GM18502 (cell line): ENCODE results near the gene MAST4.

ENCODE experiments used
- ATAC-seq: cut with Tn5 transposase; IDR thresholded peaks from one replicate; pipeline ENCODE4 v1.9.1; 2021; ENCODE audit warnings: mild to moderate bottlenecking; ENCODE audit not compliant: unreplicated experiment, poor library complexity

The MAST4 gene

DNA sequence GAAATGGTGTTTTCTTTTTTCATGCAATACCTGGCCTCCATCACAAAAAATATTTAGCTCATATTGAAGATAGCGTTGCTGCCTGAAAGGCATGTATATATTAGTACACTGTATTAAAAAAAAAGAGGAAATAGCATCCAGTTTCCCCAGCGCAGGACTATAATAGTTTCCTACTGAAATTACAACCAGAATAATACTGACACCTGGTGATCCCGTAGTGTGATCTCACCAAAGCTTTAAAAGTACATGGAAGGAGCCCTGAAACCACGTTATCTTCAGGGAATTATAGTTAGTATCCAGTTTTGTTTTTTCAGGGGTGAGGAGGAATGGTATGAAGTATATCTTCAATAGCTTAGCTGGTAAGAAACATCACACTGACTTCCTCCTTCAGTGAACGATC lies 335.5 kb downstream of the MAST4 start:
- no peak for ATAC-seq

DNA sequence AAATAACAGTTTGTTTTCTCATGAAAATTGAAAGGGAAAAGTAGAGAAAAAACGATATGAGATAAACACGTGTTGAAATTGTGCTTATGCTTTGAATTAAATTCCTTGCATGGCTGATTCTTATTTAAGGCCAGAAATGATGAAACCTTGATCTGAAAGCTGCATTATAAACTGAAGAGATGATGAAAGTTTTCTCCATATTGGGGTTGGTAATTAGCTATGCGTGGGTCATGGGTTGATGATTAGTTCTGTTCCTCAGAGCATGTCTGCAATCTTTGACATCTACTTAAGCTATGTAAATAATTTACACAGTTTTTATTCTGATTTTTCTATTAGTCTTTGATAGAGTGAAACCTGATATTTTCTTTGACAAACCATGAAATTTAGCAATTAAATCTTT lies 336.3 kb downstream of the MAST4 start:
- no peak for ATAC-seq

DNA sequence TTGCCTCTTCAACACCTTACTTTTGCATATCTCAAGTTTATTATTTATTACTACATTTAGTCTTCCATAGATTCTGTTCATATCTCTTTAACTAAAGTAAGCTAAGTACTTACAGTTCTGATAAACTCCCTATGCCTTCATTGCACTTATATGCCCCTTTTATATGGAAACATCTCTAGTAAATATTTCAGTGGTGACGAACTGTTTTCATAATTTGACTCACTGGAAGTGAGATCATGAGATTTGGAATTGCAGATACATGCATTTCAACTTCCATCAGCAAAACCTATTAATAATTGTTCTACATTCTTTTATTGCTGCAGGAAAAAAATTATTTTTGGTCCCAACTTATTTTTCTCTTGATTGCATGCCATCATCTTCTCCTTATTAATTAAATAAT lies 336.9 kb downstream of the MAST4 start:
- ATAC-seq, result no peak

DNA sequence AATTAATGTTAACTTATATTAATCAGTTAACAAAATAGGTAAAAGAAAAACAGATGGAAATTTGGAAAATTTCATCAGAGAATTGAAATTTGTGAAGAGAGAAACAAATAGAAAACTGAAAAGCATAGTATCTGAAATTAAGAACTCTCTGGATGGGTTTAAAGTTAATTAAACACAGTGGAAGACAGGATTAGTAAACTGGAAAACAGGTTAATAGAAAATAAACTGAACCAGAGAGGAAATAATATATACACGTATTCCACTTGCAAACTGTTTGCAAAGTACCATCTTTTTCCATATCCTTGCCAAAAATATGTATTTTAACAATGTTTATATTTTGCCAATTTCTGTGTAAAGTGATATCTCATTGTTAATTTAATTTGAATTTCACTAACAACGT lies 342.9 kb downstream of the MAST4 start:
- ATAC-seq, result no peak

DNA sequence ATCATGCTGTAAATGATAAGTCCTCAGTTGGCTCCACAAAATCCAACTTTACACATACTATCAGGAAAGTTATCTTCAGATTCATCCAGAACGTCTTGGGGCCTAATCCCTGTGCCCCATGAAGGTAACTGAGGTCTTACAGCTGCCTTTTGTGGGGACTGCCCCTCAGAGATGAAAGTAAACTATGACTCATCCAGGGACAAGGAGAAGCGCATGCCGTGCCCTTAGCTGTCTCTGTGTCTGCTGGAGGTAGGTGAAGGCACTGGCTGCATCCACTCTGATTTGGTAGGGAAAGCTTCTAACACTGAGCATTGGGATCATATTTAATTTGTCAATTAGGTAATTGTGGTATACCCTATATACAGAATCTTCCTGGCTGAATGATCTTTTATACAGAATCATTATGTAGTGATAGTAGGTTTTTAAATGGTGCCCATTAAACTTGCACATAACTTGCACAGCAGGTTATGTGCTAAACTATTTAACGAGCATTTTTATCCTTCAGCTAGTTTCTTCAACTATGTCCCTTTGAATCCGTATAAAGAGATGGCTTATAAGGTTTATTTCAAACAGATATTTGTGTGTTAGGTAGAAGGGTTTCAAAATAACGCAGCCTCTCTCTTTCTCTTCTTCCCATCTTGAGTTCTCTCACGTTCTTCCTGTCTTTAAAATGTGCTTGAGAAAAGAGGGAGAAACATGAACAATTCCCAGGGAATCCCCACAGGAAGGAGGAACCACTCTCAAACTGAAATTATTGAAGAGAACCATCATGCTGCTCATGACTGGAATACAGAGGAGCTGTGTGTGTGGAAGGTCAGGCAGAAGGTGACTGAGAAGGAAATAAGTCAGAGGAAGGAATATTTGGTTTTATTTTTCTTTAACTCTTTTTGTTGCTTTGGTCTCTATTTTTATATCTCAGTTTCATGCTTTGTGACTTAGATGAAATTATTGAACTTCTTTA lies 349.5 kb downstream of the MAST4 start:
- ATAC-seq, result peak; percentile 97

DNA sequence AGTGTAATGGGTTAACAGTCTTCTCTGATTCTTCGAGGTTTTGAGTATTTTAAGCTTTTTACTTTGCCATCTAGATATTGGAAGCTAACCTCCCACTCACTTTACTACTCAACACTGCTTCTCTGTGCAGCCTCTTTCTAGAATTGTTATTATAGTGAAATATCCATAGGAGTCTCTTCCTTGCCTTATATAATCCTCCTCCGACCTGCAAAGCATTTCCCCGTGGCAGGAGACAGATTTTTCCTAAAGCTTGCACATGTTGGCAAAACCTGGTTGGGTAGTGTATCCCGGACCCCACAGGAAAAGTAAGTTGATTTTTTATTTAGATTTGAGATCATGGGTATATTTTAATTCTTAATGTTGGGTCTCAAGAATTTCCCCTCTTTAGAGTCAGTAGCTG lies 351.3 kb downstream of the MAST4 start:
- no peak for ATAC-seq

DNA sequence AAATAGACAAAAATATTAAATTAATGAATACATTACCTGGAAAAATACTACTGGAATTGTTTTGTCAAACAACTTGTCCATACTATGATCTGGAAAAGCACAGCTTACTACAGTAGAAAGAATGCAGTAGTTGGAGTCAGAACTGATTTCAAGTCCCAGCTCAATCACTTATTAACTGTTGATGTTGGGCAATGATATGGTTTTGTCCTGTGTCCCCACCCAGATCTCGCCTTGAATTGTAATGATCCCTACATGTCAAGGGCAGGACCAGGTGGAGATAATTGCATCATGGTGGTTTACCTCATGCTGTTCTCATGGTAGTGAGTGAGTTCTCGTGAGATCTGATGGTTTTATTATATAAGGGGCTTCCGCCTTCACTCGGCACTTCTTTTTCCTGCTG lies 352.9 kb downstream of the MAST4 start:
- ATAC-seq, result no peak

DNA sequence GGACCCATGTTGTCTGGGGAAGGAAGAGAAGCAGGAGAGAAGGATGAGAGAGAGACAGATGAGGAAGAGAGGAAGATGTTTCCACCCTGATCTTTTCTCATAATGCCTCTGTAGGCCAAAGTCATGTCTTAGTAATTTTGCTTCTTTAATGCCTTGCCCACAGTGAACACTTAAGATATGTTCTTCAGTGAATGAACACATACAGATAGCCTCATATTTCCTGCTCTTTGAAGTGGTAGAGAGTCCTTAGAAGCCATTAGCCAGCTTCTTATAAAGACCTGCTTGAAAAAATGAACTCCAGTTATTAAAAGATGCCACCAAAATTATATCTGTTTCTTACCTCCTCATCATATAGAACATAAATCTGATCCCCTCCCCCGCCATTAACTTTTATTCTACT lies 356.0 kb downstream of the MAST4 start:
- ATAC-seq, result no peak

DNA sequence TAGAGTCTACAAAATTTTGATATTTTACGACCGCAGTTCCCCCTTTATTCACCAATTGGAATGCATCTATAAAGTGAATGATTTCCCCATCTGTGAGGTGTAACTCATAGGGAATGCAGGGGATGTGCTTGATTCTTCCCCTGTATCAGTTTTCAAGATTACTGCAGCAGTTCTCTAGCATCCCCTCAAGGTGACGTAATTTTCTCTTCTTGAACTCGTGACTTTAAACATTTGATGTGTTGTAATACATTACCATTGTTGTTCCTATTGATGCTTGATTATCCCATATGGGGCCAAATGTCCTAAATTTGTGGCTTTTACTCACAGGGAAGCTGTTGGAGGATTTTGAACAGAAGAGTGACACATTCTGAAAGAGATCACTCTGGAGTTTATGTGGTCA lies 360.2 kb downstream of the MAST4 start:
- no peak for ATAC-seq

DNA sequence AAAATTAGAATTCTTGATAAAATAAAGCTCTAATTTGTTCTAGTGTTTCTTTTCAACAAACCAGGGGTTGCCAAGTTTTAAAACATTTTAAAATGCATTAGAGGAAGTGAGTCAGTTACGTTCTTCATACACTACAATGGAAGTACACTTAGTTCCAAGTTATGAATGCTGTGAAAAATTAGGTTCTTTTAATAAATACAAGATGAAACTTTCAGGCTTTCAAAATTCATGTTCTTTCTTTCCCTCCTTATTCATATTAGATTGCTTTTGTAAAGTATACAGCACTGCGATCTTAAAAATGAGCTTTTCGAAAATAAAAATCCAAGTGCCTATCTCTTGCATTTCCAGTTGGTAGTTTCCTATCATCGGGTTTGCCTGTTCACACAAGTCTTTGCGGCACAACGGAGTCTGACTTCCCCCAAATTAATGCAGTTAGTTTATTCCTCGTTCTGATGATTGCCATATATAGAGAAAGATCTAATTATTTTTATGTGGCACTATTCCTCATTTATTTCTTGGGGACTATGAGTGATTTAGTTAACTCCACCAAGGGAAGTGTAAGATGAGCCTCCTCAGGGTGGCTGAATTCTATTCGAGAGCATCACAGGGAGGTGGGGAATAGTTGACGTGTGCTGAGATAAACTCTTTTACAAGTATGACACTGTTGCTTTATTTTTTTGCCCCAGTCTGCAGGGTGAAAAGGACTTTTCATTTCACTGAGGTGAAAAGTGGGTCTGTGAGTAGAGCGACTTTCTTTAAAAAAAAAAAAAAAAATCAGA lies 362.2 kb downstream of the MAST4 start:
- ATAC-seq, result no peak

DNA sequence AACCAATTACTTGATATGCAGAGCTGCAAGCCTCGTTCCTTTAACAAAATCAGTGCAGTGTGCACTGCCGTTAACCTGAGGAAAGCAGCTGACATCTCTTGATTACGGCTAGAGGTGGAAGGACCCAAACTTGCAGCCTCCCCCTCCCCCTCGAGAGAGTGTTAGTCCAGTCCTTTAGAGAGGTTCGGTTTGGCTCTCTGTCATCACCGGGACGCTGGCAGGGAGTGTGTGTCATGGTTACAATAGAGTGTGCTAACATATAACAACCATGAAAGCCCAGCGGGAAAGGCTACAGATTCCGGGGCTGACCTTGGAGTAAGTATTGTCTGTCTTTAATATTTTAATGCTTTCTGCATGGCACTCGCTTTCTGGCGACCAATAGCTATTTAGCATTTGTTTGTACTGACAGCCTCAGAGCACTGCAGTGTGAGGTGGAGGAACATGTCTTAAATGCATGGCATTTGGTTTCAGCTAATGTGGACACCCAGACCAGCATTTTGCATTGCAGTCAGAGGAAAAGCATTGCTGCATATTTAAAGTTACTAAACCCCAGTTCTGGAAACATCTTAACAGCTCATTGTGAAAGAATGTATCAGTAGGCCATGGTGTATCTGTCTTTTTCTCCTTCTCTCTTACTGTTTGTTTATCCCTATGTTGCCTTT lies 362.9 kb downstream of the MAST4 start:
- ATAC-seq, result no peak

DNA sequence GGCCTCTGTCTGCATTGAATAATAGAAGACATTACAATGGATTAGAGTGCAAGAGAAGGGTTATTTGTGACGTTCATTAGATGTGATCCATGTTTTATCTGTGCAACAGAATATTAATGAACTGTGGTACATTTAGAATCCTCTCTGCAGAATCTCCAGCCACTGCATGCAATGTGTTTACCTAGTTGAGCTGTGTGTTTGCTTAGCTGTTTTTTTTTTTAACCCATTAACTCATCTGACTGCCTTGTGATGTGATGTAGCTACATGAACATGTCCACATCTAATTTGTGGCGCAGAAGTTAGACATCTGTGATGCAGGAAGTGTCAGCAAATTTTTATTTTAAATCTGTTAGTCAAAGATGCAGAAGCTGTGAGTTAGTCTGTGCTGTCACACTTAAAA lies 363.5 kb downstream of the MAST4 start:
- ATAC-seq, result no peak

DNA sequence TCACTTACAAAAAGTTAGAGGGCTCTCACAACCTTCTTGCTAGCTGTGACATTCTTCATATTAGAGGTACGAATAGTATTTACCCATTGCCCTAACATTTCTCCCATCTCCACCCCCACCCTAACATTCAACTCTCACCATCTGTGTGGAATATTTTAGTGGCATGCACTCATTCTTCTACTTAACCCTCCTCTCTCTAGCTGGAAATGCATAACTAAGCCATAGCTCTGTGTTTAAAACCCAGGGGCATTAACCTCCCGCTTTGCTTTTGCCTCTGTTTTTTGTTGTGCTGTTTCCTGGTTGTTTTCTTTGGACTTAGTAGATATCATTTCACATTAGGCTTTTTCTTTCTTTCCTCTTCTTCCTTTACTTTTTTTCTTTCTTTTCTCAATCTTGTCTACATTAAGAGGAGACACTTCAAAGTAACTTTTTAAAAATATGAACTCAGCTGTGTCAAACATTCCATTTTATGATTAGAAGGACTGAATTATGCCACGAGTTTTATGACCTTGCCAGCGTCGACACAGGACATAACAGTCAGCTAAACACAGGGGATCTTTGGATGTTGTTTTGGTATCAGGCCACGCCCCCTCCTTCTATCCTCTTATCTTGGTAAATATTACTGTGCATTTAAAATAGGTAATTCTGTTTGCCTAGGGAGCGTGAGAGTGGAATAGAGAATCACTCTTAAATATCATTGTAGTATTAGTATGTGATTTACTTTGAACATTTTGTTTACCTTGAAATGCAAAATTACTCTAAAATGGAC lies 364.4 kb downstream of the MAST4 start:
- ATAC-seq, result no peak

DNA sequence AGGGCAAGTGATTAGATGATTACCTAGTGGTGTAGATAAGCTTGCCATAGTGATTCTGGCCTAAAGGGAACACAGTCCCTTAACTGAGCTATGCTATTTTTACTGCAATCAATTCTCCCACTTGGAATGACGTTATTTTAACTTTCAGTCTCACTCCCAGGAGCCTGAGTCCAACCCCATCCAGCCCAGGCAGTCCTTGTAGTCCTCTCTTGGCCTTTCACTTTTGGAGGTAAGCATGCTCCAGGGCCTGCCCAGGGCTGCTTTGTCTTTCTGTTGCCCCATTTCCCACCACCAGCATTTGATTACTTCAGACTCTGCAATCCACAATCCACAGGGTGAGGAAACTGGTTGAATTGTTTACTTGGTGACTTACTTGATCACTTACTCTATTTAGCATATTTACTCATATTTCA lies 367.4 kb downstream of the MAST4 start:
- no peak for ATAC-seq

DNA sequence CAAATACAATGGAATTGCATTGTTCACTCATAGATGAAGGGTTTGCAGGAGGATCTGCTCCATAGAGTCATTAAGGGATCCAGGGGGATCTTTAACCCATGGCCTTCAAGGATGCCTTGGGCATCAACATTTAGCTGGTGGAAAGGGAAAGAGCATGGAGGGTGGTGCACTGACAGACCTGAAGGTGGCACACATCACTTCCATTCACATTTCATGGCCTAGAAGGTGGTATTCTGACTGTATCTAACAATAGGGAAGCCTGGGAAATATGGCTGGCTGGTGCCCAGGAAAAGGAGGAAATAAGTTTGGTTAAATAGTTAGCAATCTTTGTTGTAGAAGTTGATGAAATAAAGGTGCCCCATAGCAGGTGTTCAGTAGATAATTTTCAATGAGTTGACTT lies 370.2 kb downstream of the MAST4 start:
- no peak for ATAC-seq

DNA sequence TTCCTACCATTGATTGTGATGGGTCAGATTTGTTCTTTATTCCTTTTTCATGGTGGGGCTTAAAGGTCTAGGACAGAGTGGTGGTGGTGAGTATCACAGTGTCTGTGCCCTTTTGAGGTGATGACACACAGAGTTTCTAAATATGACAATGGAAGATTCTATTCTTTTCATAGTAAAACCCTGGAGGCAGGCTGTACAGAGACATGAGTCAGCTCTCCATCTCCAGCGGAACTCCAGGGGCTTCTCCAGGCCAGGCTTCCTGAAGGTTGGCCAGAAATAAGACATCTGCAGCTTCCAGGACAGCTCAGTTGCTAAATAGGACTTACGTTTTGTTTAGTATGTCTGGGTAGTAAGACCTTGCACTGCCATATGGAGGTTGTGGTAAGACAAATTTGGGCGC lies 370.9 kb downstream of the MAST4 start:
- ATAC-seq, result no peak

DNA sequence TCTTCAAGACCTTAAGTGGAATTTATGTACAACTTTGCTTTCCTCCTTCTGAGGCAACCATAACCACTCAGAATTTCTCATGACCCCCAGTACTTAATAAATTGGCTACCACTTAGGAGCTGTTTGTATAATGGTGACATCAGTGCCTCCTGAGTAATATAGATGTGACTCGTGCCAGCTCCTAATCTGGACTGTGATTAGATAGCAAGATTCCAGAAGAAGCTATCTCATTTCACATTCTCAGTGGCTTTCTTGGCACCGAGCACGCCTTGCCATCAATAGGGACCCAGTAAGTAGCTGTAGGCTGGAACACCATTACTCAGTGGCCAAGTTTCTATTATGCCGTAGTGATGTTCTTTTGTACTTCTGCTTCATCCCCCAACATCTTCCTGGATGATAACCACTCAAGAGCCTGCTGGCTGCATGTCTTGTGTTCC lies 371.7 kb downstream of the MAST4 start:
- no peak for ATAC-seq

DNA sequence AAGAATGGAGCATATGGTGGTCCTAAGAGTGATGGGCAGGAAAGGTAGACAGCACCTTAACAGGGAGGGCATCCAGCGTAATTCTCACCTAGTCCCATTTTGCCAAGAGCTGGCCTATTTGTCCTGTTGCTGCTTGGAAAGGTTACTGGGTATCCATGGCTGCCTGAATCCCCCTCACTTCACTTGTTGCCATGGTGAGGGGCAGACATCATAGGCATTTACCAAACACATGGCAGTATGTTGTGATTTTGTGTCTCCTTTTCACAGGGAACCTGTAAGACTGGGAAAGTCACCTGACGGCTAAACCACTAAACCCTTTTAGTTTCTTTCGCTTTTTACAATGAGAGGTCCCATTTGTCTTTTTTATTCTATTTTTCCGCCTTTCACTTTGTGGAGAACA lies 373.3 kb downstream of the MAST4 start:
- ATAC-seq, result no peak

DNA sequence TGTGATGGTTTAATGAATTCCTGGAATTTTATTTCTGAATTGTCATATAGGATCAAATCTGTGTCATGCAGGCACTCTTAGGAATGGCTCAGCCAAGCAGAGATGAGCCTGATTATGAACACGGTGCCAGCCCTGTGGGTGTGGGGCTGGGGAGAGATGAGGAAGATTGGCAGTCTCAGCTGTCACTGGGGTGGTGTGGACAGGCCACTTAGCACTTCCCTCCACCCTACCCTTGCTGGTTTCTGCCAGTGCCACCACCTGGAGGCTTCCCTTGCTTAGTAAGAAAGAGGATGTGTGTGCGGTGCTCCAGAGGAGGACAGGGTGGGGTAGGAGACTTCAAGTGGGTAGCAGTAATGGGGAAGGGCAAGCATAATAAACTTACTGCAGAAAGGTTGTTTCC lies 373.8 kb downstream of the MAST4 start:
- no peak for ATAC-seq

DNA sequence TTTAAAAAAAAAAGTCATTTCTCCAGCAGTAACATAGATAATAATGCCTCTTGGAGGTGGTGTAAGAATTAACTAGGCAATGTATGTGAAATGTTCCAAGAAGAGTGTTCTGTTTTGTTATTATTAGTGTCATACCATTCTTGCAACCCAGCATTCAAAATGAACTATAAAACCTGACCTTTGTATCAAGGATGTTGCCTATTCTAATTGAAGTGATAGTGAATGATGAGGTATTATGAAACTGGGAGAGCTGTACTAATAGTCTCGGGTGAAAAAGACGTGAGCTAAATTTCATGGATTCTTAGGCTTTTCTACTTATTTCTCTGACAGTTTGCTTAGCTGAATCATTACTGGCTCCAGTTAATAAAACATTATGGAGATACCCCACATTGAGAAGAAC lies 375.8 kb downstream of the MAST4 start:
- no peak for ATAC-seq
